GM23338 (cell line): Measurements from ENCODE around the gene TOP2A. TPM values are rescaled to one million over a fixed set of nuclear protein-coding genes. Genes with fewer than 3 reads are reported as not detected.

ENCODE experiments used
- ATAC-seq: fragments of 200-7000 bp; cut with Tn5 transposase; 3 replicates; pipeline ENCODE4 v1.9.1; 2020
- DNase-seq: peaks from one replicate; pipeline ENCODE4 v3.0.0-alpha.2; 2015; ENCODE audit warnings: low spot score
- H2AFZ ChIP-seq: fragments of 200-600 bp; sonication (generic); 2 replicates; pipeline ENCODE4 v1.8.0; 2016; ENCODE audit warnings: antibody characterized with exemption, mild to moderate bottlenecking, moderate library complexity
- H3F3A ChIP-seq: fragments of 200-600 bp; sonication (generic); replicated peaks from 2 replicates; pipeline ENCODE4 v1.8.0; 2017; ENCODE audit warnings: antibody characterized with exemption, mixed run types, low read depth
- H3K27ac ChIP-seq: fragments of 200-600 bp; sonication (generic); 2 replicates; pipeline ENCODE4 v1.6.1; 2016; ENCODE audit warnings: low read depth
- H3K27me3 ChIP-seq: fragments of 200-600 bp; sonication (generic); 2 replicates; pipeline ENCODE4 v1.8.0; 2016; ENCODE audit warnings: mild to moderate bottlenecking, mixed run types, moderate library complexity; ENCODE audit not compliant: insufficient read depth
- H3K36me3 ChIP-seq: fragments of 200-600 bp; sonication (generic); 2 replicates; pipeline ENCODE4 v1.8.0; 2016; ENCODE audit warnings: mild to moderate bottlenecking; ENCODE audit not compliant: insufficient read depth
- H3K4me1 ChIP-seq: fragments of 200-600 bp; sonication (generic); 2 replicates; pipeline ENCODE4 v1.8.0; 2016; ENCODE audit warnings: mild to moderate bottlenecking, moderate library complexity; ENCODE audit not compliant: insufficient read depth
- H3K4me2 ChIP-seq: fragments of 200-600 bp; sonication (generic); 2 replicates; pipeline ENCODE4 v1.7.1; 2017; ENCODE audit warnings: mixed run types
- H3K4me3 ChIP-seq: fragments of 200-600 bp; sonication (generic); 2 replicates; pipeline ENCODE4 v1.6.1; 2016; ENCODE audit warnings: mixed run types
- H3K79me2 ChIP-seq: fragments of 200-600 bp; sonication (generic); replicated peaks from 2 replicates; pipeline ENCODE4 v1.8.0; 2017; ENCODE audit warnings: mild to moderate bottlenecking; ENCODE audit not compliant: insufficient read depth
- H3K9me2 ChIP-seq: fragments of 200-600 bp; sonication (generic); 2 replicates; pipeline ENCODE4 v1.8.0; 2017; ENCODE audit not compliant: insufficient read depth
- H4K20me1 ChIP-seq: fragments of 200-600 bp; sonication (generic); replicated peaks from 2 replicates; pipeline ENCODE4 v1.8.0; 2017; ENCODE audit warnings: mild to moderate bottlenecking; ENCODE audit not compliant: insufficient read depth
- H3K27ac Mint-ChIP-seq: 2 replicates; pipeline ENCODE4 v1.8.0; 2020; ENCODE audit warnings: inconsistent platforms, mild to moderate bottlenecking, moderate library complexity, mixed read lengths
- H3K27me3 Mint-ChIP-seq: 3 replicates; pipeline ENCODE4 v1.8.0; 2022; ENCODE audit warnings: low read depth, mild to moderate bottlenecking, moderate library complexity, mixed read lengths, inconsistent platforms; ENCODE audit not compliant: insufficient read depth, poor library complexity
- H3K36me3 Mint-ChIP-seq: 3 replicates; pipeline ENCODE4 v1.8.0; 2021; ENCODE audit warnings: low read depth, mild to moderate bottlenecking, inconsistent platforms, moderate library complexity, mixed read lengths
- H3K4me1 Mint-ChIP-seq: 3 replicates; pipeline ENCODE4 v1.8.0; 2020; ENCODE audit warnings: mild to moderate bottlenecking, inconsistent platforms, mixed read lengths
- H3K4me3 Mint-ChIP-seq: 3 replicates; pipeline ENCODE4 v1.8.0; 2021; ENCODE audit warnings: moderate library complexity, mild to moderate bottlenecking, inconsistent platforms, mixed read lengths
- H3K9me3 Mint-ChIP-seq: 3 replicates; pipeline ENCODE4 v1.8.0; 2020; ENCODE audit warnings: moderate library complexity, mild to moderate bottlenecking, inconsistent platforms, mixed read lengths
- CREB1 ChIP-seq: fragments of 250-450 bp; sonication (Bioruptor Pico); IDR thresholded peaks from 2 replicates; pipeline ENCODE4 v1.5.0; 2020; ENCODE audit warnings: low read depth, mild to moderate bottlenecking, moderate library complexity
- CTCF ChIP-seq, 2 experiments: fragments of 200-600 bp in 1 of 2; sonication (generic) in 1 of 2; conservative IDR thresholded peaks; 2 replicates each; pipeline versions ENCODE4 v1.5.1 to v1.6.1; 2016 to 2017; ENCODE audit warnings: antibody characterized with exemption in 2 of 2, low read depth in 2 of 2, mild to moderate bottlenecking in 2 of 2, moderate library complexity in 1 of 2
- ETS1 ChIP-seq: IDR thresholded peaks from 2 replicates; pipeline ENCODE4 v1.6.1; 2016; ENCODE audit warnings: antibody characterized with exemption
- EZH2 ChIP-seq: fragments of 200-600 bp; sonication (generic); IDR thresholded peaks from one replicate; pipeline ENCODE4 v1.8.0; 2017; ENCODE audit warnings: antibody characterized with exemption, mild to moderate bottlenecking, low read depth; ENCODE audit not compliant: unreplicated experiment
- EZH2phosphoT487 ChIP-seq: fragments of 200-600 bp; sonication (generic); IDR thresholded peaks from one replicate; pipeline ENCODE4 v1.8.1; 2018; ENCODE audit warnings: antibody characterized with exemption; ENCODE audit not compliant: unreplicated experiment
- JUNB ChIP-seq: IDR thresholded peaks from one replicate; pipeline ENCODE4 v1.6.1; 2016; ENCODE audit warnings: antibody characterized with exemption; ENCODE audit not compliant: unreplicated experiment
- NANOG ChIP-seq: IDR thresholded peaks from 2 replicates; pipeline ENCODE4 v1.6.1; 2016; ENCODE audit warnings: antibody characterized with exemption, borderline replicate concordance
- REST ChIP-seq: IDR thresholded peaks from one replicate; pipeline ENCODE4 v1.6.1; 2018; ENCODE audit warnings: antibody characterized with exemption; ENCODE audit not compliant: unreplicated experiment
- STAT1 ChIP-seq: IDR thresholded peaks from one replicate; pipeline ENCODE4 v1.6.1; 2016; ENCODE audit warnings: antibody characterized with exemption; ENCODE audit not compliant: unreplicated experiment
- ZNF114 ChIP-seq: fragments of 250-450 bp; sonication (Bioruptor Pico); IDR thresholded peaks from 2 replicates; pipeline ENCODE4 v1.5.0; 2020; ENCODE audit warnings: mild to moderate bottlenecking, moderate library complexity
- ZNF331 ChIP-seq: fragments of 250-450 bp; sonication (Bioruptor Pico); IDR thresholded peaks from 2 replicates; pipeline ENCODE4 v1.5.0; 2020; ENCODE audit warnings: low read depth, mild to moderate bottlenecking, moderate library complexity
- polyA plus RNA-seq: library from polyadenylated mRNA; unstranded; fragments of >200 nt; fragmentation: Nextera tagmentation; extraction: Ambion mirVana; gene quantifications from 2 replicates; pipeline ENCODE4 v1.2.1, GENCODE V29; 2016
- total RNA-seq: library from RNA; depleted of rRNA; stranded (reverse); fragments of >200 nt; shearing (Covaris generic); gene quantifications from 2 replicates; pipeline ENCODE4 v1.2.3, GENCODE V29; 2014

Gene TOP2A
- total and polyA plus RNA-seq, 2 experiments from 2014 or later = 263 to 442 TPM

GRCh38 chr17:40447806-40448205 is 30.1 kb upstream of the TOP2A start (continued):
- TF ChIP-seq REST (no peak), EZH2 (no peak), ZNF331 (no peak), EZH2phosphoT487 (no peak), ZNF114 (CRISPR knock-in tag) (no peak), ETS1 (no peak), CTCF (conservative IDR thresholded peaks at IDR 0.05; ENCODE audit: low read depth in 2 of 2) (no peak), STAT1 (no peak), NANOG (no peak)

- no peak overlapping the region for H2AFZ ChIP-seq
- H3K9me2 ChIP-seq = no peaks in the 10 kb centered on the region
- H3F3A ChIP-seq = peaks cover 5% of the 10 kb centered on the region; the same call in 1 of the 2 replicates
- no peak overlapping the region for H3K27ac ChIP-seq
- H3K79me2 ChIP-seq = peaks cover 67% of the 10 kb centered on the region
- no peak overlapping the region for H3K4me2 ChIP-seq
- DNase-seq = no peak
- H4K20me1 ChIP-seq = no peaks in the 10 kb centered on the region
- peaks cover 38% of the 10 kb centered on the region for H3K4me1 ChIP-seq
- no peaks in the 10 kb centered on the region for H3K36me3 ChIP-seq
- peaks cover 11% of the 10 kb centered on the region; the same call in 1 of the 2 replicates for H3K27me3 ChIP-seq
- Mint-ChIP-seq H3K36me3 (peaks cover 3% of the 10 kb centered on the region; the same call in 2 of the 3 replicates), H3K27me3 (peaks cover 9% of the 10 kb centered on the region), H3K4me1 (peaks cover 43% of the 10 kb centered on the region), H3K27ac (no peak overlapping the region), H3K4me3 (no peak overlapping the region), H3K9me3 (no peaks in the 10 kb centered on the region)
- TF ChIP-seq EZH2 (no peak), ZNF114 (CRISPR knock-in tag) (no peak), JUNB (no peak), ETS1 (no peak), NANOG (no peak), REST (no peak), CREB1 (CRISPR knock-in tag) (no peak)
- ATAC-seq = no peak
- H3K4me3 ChIP-seq = no peak overlapping the region
Measured at GRCh38 chr17:40447148-40447644, 29.5 kb upstream of the TOP2A start.
